Measurements from ENCODE around the gene KDM4C. TPM values are rescaled to one million over a fixed set of nuclear protein-coding genes. Genes with fewer than 3 reads are reported as not detected.

KDM4C gene
- total and polyA plus RNA-seq, 2 of the 13 experiments (the other 11 are each of a cell fraction or from before 2014, with no cell fraction given) = 19.4 to 23.6 TPM

DNA sequence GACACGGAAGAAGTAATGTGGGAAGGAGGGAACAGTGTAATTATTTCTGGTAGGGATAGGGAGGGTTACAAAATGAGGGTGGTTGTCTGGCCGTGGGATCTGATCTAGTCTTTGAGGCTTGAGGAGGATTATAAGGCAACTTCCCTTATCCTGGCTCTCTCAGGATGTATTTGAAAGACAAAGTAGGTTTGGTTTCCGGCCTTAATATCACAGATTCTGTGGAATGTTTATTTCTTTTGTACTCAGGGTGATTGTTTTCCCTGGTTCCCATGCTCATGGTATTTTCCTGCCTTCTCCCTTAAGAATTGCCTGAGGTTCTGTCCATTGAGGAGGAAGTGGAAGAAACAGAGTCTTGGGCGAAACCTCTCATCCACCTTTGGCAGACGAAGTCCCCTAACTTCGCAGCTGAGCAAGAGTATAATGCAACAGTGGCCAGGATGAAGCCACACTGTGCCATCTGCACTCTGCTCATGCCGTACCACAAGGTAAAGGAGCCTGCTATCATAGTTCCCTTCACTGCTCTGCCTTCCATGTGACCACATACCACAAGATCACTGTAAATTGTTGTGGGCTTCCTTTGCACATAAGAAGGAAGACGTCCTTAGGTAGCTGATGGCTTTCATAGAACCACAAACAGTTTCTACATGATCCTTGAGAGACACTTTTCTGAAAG lies 253.8 kb downstream of the KDM4C start (continued):
- no peak for TF ChIP-seq ZBTB39 (CRISPR knock-in tag; IDR thresholded peaks at IDR 0.05)

GRCh38 chr9:7027996-7028395 lies 270.2 kb downstream of the KDM4C start:
- Histone ChIP-seq H3K4me3 (replicated peaks in 1 of 3; ENCODE audit: insufficient read depth in 1 of 3, low read depth in 2 of 3, low read length in 3 of 3) (no peak overlapping the region), H3K36me3 (replicated peaks in 1 of 2; ENCODE audit: control insufficient read depth in 1 of 2, insufficient read depth in 2 of 2, low read length in 2 of 2) (peaks cover 3 to 13% of the 10 kb centered on the region in 2 experiments; a peak in 3 of 5 replicates), H3K4me1 (ENCODE audit: insufficient read depth, low read length) (no peaks in the 10 kb centered on the region), H3K9me3 (ENCODE audit: low read length) (no peaks in the 10 kb centered on the region), H3K27ac (ENCODE audit: extremely low read length, insufficient read depth, low read length) (no peak overlapping the region), H3K9ac (ENCODE audit: insufficient read depth, low read depth, low read length) (no peak overlapping the region), H2AFZ (ENCODE audit: low read length) (no peak overlapping the region), H3K27me3 (ENCODE audit: control insufficient read depth in 1 of 2, insufficient read depth in 2 of 2, low read length in 2 of 2) (no peaks in the 10 kb centered on the region), H3K4me2 (ENCODE audit: low read depth, low read length) (no peak overlapping the region), H3K79me2 (ENCODE audit: insufficient read depth, low read length) (no peaks in the 10 kb centered on the region), H4K20me1 (ENCODE audit: insufficient read depth, low read length) (no peaks in the 10 kb centered on the region)
- in situ Hi-C loops (cut with HindIII; ENCODE audit: extremely low pct_ligation_motif_present, low pct_unique_long_range_greater_than_20kb) = no loop called here
- BruUV-seq (replicated peaks) = no TSS peak
- intact Hi-C loops (cut with micrococcal nuclease; ENCODE audit: unreplicated experiment) = no loop called here
- CTCF ChIA-PET (ENCODE audit: low intra/inter-chr PET ratio, low total read pairs) = no interaction called here
- no peak for ATAC-seq
- FAIRE-seq = no peak
- TF ChIP-seq ZHX1 (CRISPR knock-in tag; IDR thresholded peaks at IDR 0.05; ENCODE audit: low read depth) = no peak
- TF ChIP-seq RXRB (CRISPR knock-in tag; IDR thresholded peaks at IDR 0.05; ENCODE audit: borderline replicate concordance) = no peak
- peak; percentile 46 to 50; a peak in 3 of 4 replicates for TF ChIP-seq MAFK (conservative IDR thresholded peaks at IDR 0.05 in 1 of 2, IDR thresholded peaks at IDR 0.05 in 1 of 2; ENCODE audit: low read length in 2 of 2)
- TF ChIP-seq KLF6 (CRISPR knock-in tag; IDR thresholded peaks at IDR 0.05) = no peak
- TF ChIP-seq MAFF (IDR thresholded peaks at IDR 0.05; ENCODE audit: low read depth, low read length) = peak; percentile 40; the same call in 1 of the 2 replicates
- POLR2A ChIA-PET = no interaction called here
- 100% methylated on average over 3 of the region's 4 CpGs for WGBS (ENCODE audit: low lambda C conversion rate)
- no peak for DNase-seq (ENCODE audit: low spot score)
